MCF 10A (cell line): ENCODE data around the gene CDC42EP5. TPM values are rescaled to one million over a fixed set of nuclear protein-coding genes. Genes with fewer than 3 reads are reported as not detected.

ENCODE experiments used
- BruUV-seq: library from RNA; stranded (reverse); fragments of 400-500 nt; replicated peaks from 2 replicates; lab custom pipeline; 2021; lab: Mats Ljungman, UMichigan
- CTCF ChIA-PET: fragments of 300-600 bp; sonication (Branson Sonifier 250); formaldehyde crosslinking; extraction: SDS; loops from one replicate; lab custom pipeline; 2021; ENCODE audit warnings: antibody characterized with exemption, inconsistent platforms; lab: Yijun Ruan, JAX
- POLR2A ChIA-PET: fragments of 300-600, 350-650 bp; sonication (Branson Sonifier 250); formaldehyde crosslinking; extraction: SDS; loops from one replicate; lab custom pipeline; 2020; ENCODE audit warnings: antibody characterized with exemption, inconsistent platforms; lab: Yijun Ruan, JAX
- DNase-seq: peaks from one replicate; pipeline ENCODE4 v3.0.0-alpha.2; 2018; ENCODE audit not compliant: unreplicated experiment
- H3K27ac Mint-ChIP-seq: one replicate; pipeline ENCODE4 v1.8.0; 2022; ENCODE audit warnings: mild to moderate bottlenecking, low read depth, mixed read lengths; ENCODE audit not compliant: unreplicated experiment
- H3K27me3 Mint-ChIP-seq: one replicate; pipeline ENCODE4 v1.8.0; 2022; ENCODE audit warnings: mixed read lengths; ENCODE audit not compliant: insufficient read depth, unreplicated experiment
- H3K36me3 Mint-ChIP-seq: one replicate; pipeline ENCODE4 v1.8.0; 2022; ENCODE audit warnings: mild to moderate bottlenecking, moderate library complexity, mixed read lengths; ENCODE audit not compliant: insufficient read depth, unreplicated experiment
- H3K4me1 Mint-ChIP-seq: one replicate; pipeline ENCODE4 v1.8.0; 2022; ENCODE audit warnings: mixed read lengths; ENCODE audit not compliant: insufficient read depth, unreplicated experiment
- H3K4me3 Mint-ChIP-seq: one replicate; pipeline ENCODE4 v1.8.0; 2022; ENCODE audit warnings: mild to moderate bottlenecking, moderate library complexity, mixed read lengths; ENCODE audit not compliant: unreplicated experiment
- H3K9me3 Mint-ChIP-seq: one replicate; pipeline ENCODE4 v1.8.0; 2022; ENCODE audit warnings: mixed read lengths; ENCODE audit not compliant: unreplicated experiment
- CTCF ChIP-seq: fragments of 200-600 bp; IDR thresholded peaks from one replicate; pipeline ENCODE4 v1.8.0; 2022; ENCODE audit warnings: antibody characterized with exemption, mild to moderate bottlenecking; ENCODE audit not compliant: unreplicated experiment
- intact Hi-C: fragments of 100-400 bp; cut with micrococcal nuclease; formaldehyde crosslinking; loops from 2 replicates; pipeline ENCODE4 v1.14.1; 2022
- total RNA-seq: library from RNA; stranded (reverse); gene quantifications from 2 replicates; pipeline ENCODE4 v1.2.3, GENCODE V29; 2022

CDC42EP5 gene
- total RNA-seq, 1 experiment from 2014 or later, result 3.0 TPM

GRCh38 chr19:54464630-54465425, 8.3 kb downstream of the CDC42EP5 start:
- H3K9me3 Mint-ChIP-seq, result no peaks in the 10 kb centered on the region
- ChIA-PET POLR2A (no interaction called here), CTCF (no interaction called here)
- BruUV-seq, result no TSS peak
- peak; percentile 89 for DNase-seq
- H3K36me3 Mint-ChIP-seq, result peaks cover 31% of the 10 kb centered on the region
- H3K27me3 Mint-ChIP-seq, result peaks cover 7% of the 10 kb centered on the region
- intact Hi-C loops, result loop anchor here (5.0 kb wide), 1 partner anchor 1677 kb away; the partner anchor contains the start of gene ZNF444
- peak overlapping the region; percentile 99 for H3K27ac Mint-ChIP-seq
- peaks cover 6% of the 10 kb centered on the region for H3K4me1 Mint-ChIP-seq
- H3K4me3 Mint-ChIP-seq, result peak overlapping the region; percentile 84
- no peak for TF ChIP-seq CTCF

- H3K9me3 Mint-ChIP-seq, result no peaks in the 10 kb centered on the region
- CTCF ChIA-PET, result interaction anchor here (0.6 to 1.1 kb wide), 2 partner anchors 10 to 15 kb away, joined by 3 to 4 read pairs; partner anchors contain the start of gene LENG8
- intact Hi-C loops, result loop anchor here (5.0 kb wide), 1 partner anchor 1678 kb away; the partner anchor contains the start of gene ZNF444
Observed at GRCh38 chr19:54464044-54464629, 9.0 kb downstream of the CDC42EP5 start.

GRCh38 chr19:54463531-54464043, 9.5 kb downstream of the CDC42EP5 start, which contains the start of gene LENG9:
Gene LENG9 (minus strand): TSS chr19:54463778. CDS start chr19:54463526, 252 bp downstream.
- ChIA-PET POLR2A (interaction anchor here (0.6 to 6.8 kb wide), 11 partner anchors 8 to 1191 kb away, joined by 3 to 157 read pairs (median 4); partner anchors contain the start of genes LENG8, MBOAT7, TSEN34 and U2AF2), CTCF (interaction anchor here (0.6 to 1.7 kb wide), 5 partner anchors 10 to 1004 kb away, joined by 3 to 4 read pairs (median 4); partner anchors contain the start of gene LENG8)
- peak within 1 kb of the TSS; percentile 99 for H3K27ac Mint-ChIP-seq
- H3K27me3 Mint-ChIP-seq, result no peaks in the 10 kb centered on the region
- H3K4me3 Mint-ChIP-seq, result peak within 1 kb of the TSS; percentile 84
- TF ChIP-seq CTCF, result no peak
- intact Hi-C loops, result loop anchor here (1.0 to 5.0 kb wide), 2 partner anchors 14 to 1679 kb away; partner anchors contain the start of genes LENG8 and ZNF444
- no peaks in the 10 kb centered on the region for H3K9me3 Mint-ChIP-seq
- DNase-seq, result peak; percentile 100
- no TSS peak for BruUV-seq
- peaks cover 14% of the 10 kb centered on the region for H3K4me1 Mint-ChIP-seq
- H3K36me3 Mint-ChIP-seq, result peaks cover 43% of the 10 kb centered on the region

More at GRCh38 chr19:54464044-54464629, 9.0 kb downstream of the CDC42EP5 start:
- Mint-ChIP-seq H3K4me3 (peak overlapping the region; percentile 84), H3K4me1 (peaks cover 9% of the 10 kb centered on the region), H3K36me3 (peaks cover 38% of the 10 kb centered on the region), H3K27ac (peak overlapping the region; percentile 99), H3K27me3 (peaks cover under 1% of the 10 kb centered on the region)
- TF ChIP-seq CTCF, result no peak
- no TSS peak for BruUV-seq
- DNase-seq, result peak; percentile 98
- POLR2A ChIA-PET, result interaction anchor here (0.6 to 6.8 kb wide), 6 partner anchors 9 to 275 kb away, joined by 3 to 157 read pairs (median 4); partner anchors contain the start of genes LENG8, MBOAT7 and TSEN34
